ENCODE data around the gene ZNF213.
A peak's percentile ranks its signal among the peaks of the same experiment; 100 is the strongest.

The ZNF213 gene

DNA sequence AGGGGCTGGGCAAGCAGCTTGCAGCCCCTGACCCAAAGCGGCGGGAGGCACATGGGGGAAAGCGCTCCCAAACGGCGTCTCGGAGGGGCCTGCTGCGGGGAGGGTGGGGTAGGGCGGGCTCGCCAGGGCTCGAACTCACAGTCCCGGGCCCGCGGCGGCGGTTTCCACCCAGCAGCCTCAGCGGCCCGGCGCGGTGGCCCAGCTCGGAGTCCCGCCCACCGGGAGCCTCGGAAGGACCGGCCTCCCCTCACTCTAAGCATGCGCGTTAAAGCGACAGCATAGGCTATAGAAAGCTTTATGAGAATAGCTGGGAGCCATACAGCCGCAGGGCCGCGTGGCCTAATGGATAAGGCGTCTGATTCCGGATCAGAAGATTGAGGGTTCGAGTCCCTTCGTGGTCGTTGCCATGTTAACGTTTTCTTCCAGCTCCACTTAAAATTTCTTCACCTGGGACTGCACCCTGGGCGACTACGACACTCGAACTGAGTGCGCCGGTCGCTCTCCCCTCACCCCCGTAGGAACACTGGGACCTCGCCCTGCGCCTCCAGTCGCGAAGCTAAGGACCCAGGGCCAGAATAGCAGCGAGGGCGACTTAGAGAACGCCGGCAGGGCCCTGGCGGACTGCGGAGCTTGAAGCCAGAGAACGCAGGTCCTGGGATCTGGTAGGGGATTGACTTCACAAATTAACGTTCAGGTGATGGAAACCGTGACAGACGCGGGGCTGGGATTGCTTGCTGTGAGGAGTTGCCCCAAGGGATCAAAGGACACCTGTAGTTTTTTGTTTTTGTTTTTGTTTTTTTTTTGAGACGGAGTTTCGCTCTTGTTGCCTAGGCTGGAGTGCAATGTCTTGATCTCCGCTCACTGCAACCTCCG is 15.8 kb downstream of the ZNF213 start (continued):
- TF ChIP-seq, protein P1, sequence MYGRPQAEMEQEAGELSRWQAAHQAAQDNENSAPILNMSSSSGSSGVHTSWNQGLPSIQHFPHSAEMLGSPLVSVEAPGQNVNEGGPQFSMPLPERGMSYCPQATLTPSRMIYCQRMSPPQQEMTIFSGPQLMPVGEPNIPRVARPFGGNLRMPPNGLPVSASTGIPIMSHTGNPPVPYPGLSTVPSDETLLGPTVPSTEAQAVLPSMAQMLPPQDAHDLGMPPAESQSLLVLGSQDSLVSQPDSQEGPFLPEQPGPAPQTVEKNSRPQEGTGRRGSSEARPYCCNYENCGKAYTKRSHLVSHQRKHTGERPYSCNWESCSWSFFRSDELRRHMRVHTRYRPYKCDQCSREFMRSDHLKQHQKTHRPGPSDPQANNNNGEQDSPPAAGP (tag by site-specific recombination; IDR thresholded peaks at IDR 0.05), result peak; percentile 85
- TF ChIP-seq ZNF76 (tag by site-specific recombination; IDR thresholded peaks at IDR 0.05; ENCODE audit: borderline replicate concordance, low read depth) (peak; percentile 72), ZNF169 (tag by site-specific recombination; IDR thresholded peaks at IDR 0.05) (no peak), ZBTB8A (tag by site-specific recombination; IDR thresholded peaks at IDR 0.05) (peak; percentile 79), KLF16 (tag by site-specific recombination; IDR thresholded peaks at IDR 0.05) (peak; percentile 50; the same call in 1 of the 2 replicates), KLF9 (tag by site-specific recombination; IDR thresholded peaks at IDR 0.05; ENCODE audit: low read depth) (peak; percentile 53; the same call in 1 of the 2 replicates), ZNF202 (tag by site-specific recombination; IDR thresholded peaks at IDR 0.05; ENCODE audit: borderline replicate concordance) (no peak), ZNF777 (tag by site-specific recombination; IDR thresholded peaks at IDR 0.05; ENCODE audit: borderline replicate concordance) (no peak), ZNF394 (tag by site-specific recombination; IDR thresholded peaks at IDR 0.05; ENCODE audit: borderline replicate concordance) (peak; percentile 78), ZNF223 (tag by site-specific recombination; IDR thresholded peaks at IDR 0.05) (no peak), ZNF548 (tag by site-specific recombination; IDR thresholded peaks at IDR 0.05) (no peak)
- TF ChIP-seq, protein P2, sequence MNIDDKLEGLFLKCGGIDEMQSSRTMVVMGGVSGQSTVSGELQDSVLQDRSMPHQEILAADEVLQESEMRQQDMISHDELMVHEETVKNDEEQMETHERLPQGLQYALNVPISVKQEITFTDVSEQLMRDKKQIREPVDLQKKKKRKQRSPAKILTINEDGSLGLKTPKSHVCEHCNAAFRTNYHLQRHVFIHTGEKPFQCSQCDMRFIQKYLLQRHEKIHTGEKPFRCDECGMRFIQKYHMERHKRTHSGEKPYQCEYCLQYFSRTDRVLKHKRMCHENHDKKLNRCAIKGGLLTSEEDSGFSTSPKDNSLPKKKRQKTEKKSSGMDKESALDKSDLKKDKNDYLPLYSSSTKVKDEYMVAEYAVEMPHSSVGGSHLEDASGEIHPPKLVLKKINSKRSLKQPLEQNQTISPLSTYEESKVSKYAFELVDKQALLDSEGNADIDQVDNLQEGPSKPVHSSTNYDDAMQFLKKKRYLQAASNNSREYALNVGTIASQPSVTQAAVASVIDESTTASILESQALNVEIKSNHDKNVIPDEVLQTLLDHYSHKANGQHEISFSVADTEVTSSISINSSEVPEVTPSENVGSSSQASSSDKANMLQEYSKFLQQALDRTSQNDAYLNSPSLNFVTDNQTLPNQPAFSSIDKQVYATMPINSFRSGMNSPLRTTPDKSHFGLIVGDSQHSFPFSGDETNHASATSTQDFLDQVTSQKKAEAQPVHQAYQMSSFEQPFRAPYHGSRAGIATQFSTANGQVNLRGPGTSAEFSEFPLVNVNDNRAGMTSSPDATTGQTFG (tag by site-specific recombination; IDR thresholded peaks at IDR 0.05; ENCODE audit: borderline replicate concordance), result no peak
- TF ChIP-seq, protein P3, sequence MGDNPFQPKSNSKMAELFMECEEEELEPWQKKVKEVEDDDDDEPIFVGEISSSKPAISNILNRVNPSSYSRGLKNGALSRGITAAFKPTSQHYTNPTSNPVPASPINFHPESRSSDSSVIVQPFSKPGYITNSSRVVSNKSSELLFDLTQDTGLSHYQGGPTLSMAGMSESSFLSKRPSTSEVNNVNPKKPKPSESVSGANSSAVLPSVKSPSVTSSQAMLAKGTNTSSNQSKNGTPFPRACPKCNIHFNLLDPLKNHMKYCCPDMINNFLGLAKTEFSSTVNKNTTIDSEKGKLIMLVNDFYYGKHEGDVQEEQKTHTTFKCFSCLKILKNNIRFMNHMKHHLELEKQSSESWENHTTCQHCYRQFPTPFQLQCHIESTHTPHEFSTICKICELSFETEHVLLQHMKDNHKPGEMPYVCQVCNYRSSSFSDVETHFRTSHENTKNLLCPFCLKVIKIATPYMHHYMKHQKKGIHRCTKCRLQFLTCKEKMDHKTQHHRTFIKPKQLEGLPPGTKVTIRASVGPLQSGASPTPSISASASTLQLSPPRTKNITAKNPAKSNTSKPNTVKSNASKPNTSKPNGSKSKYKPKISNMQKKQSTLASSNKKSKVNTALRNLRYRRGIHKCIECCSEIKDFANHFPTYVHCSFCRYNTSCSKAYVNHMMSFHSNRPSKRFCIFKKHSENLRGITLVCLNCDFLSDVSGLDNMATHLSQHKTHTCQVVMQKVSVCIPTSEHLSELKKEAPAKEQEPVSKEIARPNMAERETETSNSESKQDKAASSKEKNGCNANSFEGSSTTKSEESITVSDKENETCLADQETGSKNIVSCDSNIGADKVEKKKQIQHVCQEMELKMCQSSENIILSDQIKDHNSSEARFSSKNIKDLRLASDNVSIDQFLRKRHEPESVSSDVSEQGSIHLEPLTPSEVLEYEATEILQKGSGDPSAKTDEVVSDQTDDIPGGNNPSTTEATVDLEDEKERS (tag by site-specific recombination; IDR thresholded peaks at IDR 0.05), result no peak
- TF ChIP-seq, protein P4, sequence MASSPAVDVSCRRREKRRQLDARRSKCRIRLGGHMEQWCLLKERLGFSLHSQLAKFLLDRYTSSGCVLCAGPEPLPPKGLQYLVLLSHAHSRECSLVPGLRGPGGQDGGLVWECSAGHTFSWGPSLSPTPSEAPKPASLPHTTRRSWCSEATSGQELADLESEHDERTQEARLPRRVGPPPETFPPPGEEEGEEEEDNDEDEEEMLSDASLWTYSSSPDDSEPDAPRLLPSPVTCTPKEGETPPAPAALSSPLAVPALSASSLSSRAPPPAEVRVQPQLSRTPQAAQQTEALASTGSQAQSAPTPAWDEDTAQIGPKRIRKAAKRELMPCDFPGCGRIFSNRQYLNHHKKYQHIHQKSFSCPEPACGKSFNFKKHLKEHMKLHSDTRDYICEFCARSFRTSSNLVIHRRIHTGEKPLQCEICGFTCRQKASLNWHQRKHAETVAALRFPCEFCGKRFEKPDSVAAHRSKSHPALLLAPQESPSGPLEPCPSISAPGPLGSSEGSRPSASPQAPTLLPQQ (tag by site-specific recombination; IDR thresholded peaks at IDR 0.05), result peak; percentile 79; the same call in 1 of the 2 replicates
- TF ChIP-seq, protein P5, sequence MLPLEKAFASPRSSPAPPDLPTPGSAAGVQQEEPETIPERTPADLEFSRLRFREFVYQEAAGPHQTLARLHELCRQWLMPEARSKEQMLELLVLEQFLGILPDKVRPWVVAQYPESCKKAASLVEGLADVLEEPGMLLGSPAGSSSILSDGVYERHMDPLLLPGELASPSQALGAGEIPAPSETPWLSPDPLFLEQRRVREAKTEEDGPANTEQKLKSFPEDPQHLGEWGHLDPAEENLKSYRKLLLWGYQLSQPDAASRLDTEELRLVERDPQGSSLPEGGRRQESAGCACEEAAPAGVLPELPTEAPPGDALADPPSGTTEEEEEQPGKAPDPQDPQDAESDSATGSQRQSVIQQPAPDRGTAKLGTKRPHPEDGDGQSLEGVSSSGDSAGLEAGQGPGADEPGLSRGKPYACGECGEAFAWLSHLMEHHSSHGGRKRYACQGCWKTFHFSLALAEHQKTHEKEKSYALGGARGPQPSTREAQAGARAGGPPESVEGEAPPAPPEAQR (tag by site-specific recombination; IDR thresholded peaks at IDR 0.05), result peak; percentile 32; the same call in 1 of the 2 replicates

DNA sequence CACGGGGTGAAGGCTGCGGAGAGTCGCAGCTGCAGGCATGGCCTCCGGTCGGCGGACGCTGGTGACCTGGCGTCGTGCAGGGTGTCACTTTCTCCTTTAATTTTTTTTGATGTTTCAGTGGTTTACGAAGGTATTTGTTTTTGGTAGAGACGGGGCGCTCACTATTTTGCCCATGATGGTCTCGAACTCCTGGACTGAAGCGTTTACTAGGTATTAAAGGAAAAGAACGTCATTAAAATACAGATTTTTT is 17.1 kb downstream of the ZNF213 start:
- Histone ChIP-seq H3K4me3 (ENCODE audit: low read depth, low read length) (peak overlapping the region; percentile 54), H3K9me3 (ENCODE audit: control insufficient read depth, insufficient read depth, low read depth, low read length) (no peaks in the 10 kb centered on the region), H3K4me1 (ENCODE audit: control insufficient read depth, insufficient read depth, low read length) (no peaks in the 10 kb centered on the region), H3K27ac (ENCODE audit: extremely low read depth, low read depth, low read length) (peak overlapping the region; percentile 58; the same call in 1 of the 2 replicates), H3K36me3 (ENCODE audit: control insufficient read depth in 2 of 2, insufficient read depth in 1 of 2, low read length in 2 of 2) (no peaks in the 10 kb centered on the region)
- CTCF ChIA-PET, result interaction anchor here (0.8 to 3.0 kb wide), 8 partner anchors 9 to 31 kb away, joined by 3 to 15 read pairs (median 5); no protein-coding TSS in a partner anchor
- POLR2A ChIA-PET, result interaction anchor here (0.6 to 1.4 kb wide), 5 partner anchors 17 to 131 kb away, joined by 3 to 7 read pairs (median 4); partner anchors contain the start of genes OR1F1, TNFRSF12A and ZNF213
- TF ChIP-seq, protein P6, sequence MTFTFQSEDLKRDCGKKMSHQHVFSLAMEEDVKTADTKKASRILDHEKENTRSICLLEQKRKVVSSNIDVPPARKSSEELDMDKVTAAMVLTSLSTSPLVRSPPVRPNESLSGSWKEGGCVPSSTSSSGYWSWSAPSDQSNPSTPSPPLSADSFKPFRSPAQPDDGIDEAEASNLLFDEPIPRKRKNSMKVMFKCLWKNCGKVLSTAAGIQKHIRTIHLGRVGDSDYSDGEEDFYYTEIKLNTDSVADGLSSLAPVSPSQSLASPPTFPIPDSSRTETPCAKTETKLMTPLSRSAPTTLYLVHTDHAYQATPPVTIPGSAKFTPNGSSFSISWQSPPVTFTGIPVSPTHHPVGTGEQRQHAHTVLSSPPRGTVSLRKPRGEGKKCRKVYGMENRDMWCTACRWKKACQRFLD (tag by site-specific recombination; IDR thresholded peaks at IDR 0.05), result no peak
- no peak for TF ChIP-seq ZNF266 (tag by site-specific recombination; IDR thresholded peaks at IDR 0.05; ENCODE audit: low read depth)
- TF ChIP-seq YY1 (tag by site-specific recombination; IDR thresholded peaks at IDR 0.05), result peak; percentile 56; the same call in 1 of the 2 replicates
- 0 out of 2 replicates have a peak, but pooled peaks have one; percentile 20 for TF ChIP-seq KLF10 (tag by site-specific recombination; IDR thresholded peaks at IDR 0.05)
- peak; percentile 49 for TF ChIP-seq ZBTB8A (tag by site-specific recombination; IDR thresholded peaks at IDR 0.05)
- peak; percentile 14 for TF ChIP-seq ZNF510 (tag by site-specific recombination; IDR thresholded peaks at IDR 0.05; ENCODE audit: insufficient replicate concordance)

All from HEK293 (cell line).